DND-41 (cell line): ENCODE data around the gene BRD7.

Experiments
- ATAC-seq: fragments of 200-7000 bp; cut with Tn5 transposase; 3 replicates; pipeline ENCODE4 v1.9.1; 2021; ENCODE audit warnings: low read depth; ENCODE audit not compliant: insufficient read depth
- DNase-seq: peaks from one replicate; pipeline ENCODE4 v3.0.0-alpha.2; 2020
- H2AFZ ChIP-seq: 2 replicates; pipeline ENCODE4 v1.6.0; 2012; ENCODE audit warnings: low read depth, low read length
- H3K27ac ChIP-seq: 2 replicates; pipeline ENCODE4 v1.5.1; 2012; ENCODE audit warnings: low read length, inconsistent platforms
- H3K27me3 ChIP-seq: fragments of 200-600 bp; sonication (generic); 2 replicates; pipeline ENCODE4 v1.6.0; 2012; ENCODE audit warnings: low read length, mild to moderate bottlenecking, inconsistent platforms; ENCODE audit not compliant: insufficient read depth, poor library complexity
- H3K36me3 ChIP-seq: 2 replicates; pipeline ENCODE4 v1.5.1; 2012; ENCODE audit warnings: low read length, inconsistent platforms; ENCODE audit not compliant: insufficient read depth
- H3K4me1 ChIP-seq: 2 replicates; pipeline ENCODE4 v1.5.1; 2012; ENCODE audit warnings: mild to moderate bottlenecking, low read length; ENCODE audit not compliant: insufficient read depth
- H3K4me2 ChIP-seq: 2 replicates; pipeline ENCODE4 v1.6.0; 2012; ENCODE audit warnings: mild to moderate bottlenecking, moderate library complexity, low read length, inconsistent platforms; ENCODE audit not compliant: insufficient read depth
- H3K4me3 ChIP-seq, 2 experiments: fragments of 200-600 bp in 1 of 2; shearing (Covaris generic) in 1 of 2; 2 replicates each; pipeline ENCODE4 v1.5.1; 2012 to 2016; ENCODE audit warnings: inconsistent platforms in 2 of 2, low read length in 2 of 2, mild to moderate bottlenecking in 2 of 2, low read depth in 1 of 2, moderate library complexity in 1 of 2
- H3K79me2 ChIP-seq: 2 replicates; pipeline ENCODE4 v1.6.0; 2012; ENCODE audit warnings: low read length, inconsistent platforms; ENCODE audit not compliant: insufficient read depth
- H3K9ac ChIP-seq: 2 replicates; pipeline ENCODE4 v1.6.0; 2012; ENCODE audit warnings: low read depth, mild to moderate bottlenecking, inconsistent platforms, low read length, moderate library complexity
- H3K9me3 ChIP-seq: 2 replicates; pipeline ENCODE4 v1.5.1; 2012; ENCODE audit warnings: low read length, moderate library complexity, mild to moderate bottlenecking, inconsistent platforms; ENCODE audit not compliant: insufficient read depth, severe bottlenecking
- H4K20me1 ChIP-seq: 2 replicates; pipeline ENCODE4 v1.6.0; 2012; ENCODE audit warnings: low read length; ENCODE audit not compliant: insufficient read depth
- CTCF ChIP-seq: IDR thresholded peaks from 2 replicates; pipeline ENCODE4 v1.5.1; 2012; ENCODE audit warnings: borderline replicate concordance, low read length, moderate library complexity, mild to moderate bottlenecking; ENCODE audit not compliant: poor library complexity, severe bottlenecking; ENCODE audit errors: extremely low read depth
- EZH2 ChIP-seq: IDR thresholded peaks from 3 replicates; pipeline ENCODE4 v1.6.1; 2012; ENCODE audit warnings: borderline replicate concordance, low read depth, mild to moderate bottlenecking, moderate library complexity, low read length, inconsistent platforms; ENCODE audit not compliant: severe bottlenecking

BRD7 gene

GRCh38 chr16:50267651-50268050 is 101.1 kb downstream of the BRD7 start:
- peak overlapping the region; percentile 57; the same call in 1 of the 2 replicates for H2AFZ ChIP-seq
- ATAC-seq, result 0 out of 3 replicates have a peak, but pooled peaks have one; percentile 18
- H4K20me1 ChIP-seq, result no peaks in the 10 kb centered on the region
- H3K79me2 ChIP-seq, result no peaks in the 10 kb centered on the region
- DNase-seq, result peak; percentile 53
- H3K36me3 ChIP-seq, result no peaks in the 10 kb centered on the region
- peak overlapping the region; percentile 94 for H3K4me2 ChIP-seq
- H3K27ac ChIP-seq, result peak overlapping the region; percentile 81
- peak overlapping the region in 1 of 2 experiments; percentile 67; a peak in 2 of 4 replicates for H3K4me3 ChIP-seq
- H3K9me3 ChIP-seq, result no peaks in the 10 kb centered on the region
- H3K4me1 ChIP-seq, result peaks cover 32% of the 10 kb centered on the region
- peak overlapping the region; percentile 60 for H3K9ac ChIP-seq
- H3K27me3 ChIP-seq, result no peaks in the 10 kb centered on the region
- TF ChIP-seq CTCF, result no peak
- TF ChIP-seq EZH2, result no peak

GRCh38 chr16:50267151-50267631 is 101.6 kb downstream of the BRD7 start:
- Histone ChIP-seq H3K27ac (peak overlapping the region; percentile 81), H3K36me3 (no peaks in the 10 kb centered on the region)

DNA sequence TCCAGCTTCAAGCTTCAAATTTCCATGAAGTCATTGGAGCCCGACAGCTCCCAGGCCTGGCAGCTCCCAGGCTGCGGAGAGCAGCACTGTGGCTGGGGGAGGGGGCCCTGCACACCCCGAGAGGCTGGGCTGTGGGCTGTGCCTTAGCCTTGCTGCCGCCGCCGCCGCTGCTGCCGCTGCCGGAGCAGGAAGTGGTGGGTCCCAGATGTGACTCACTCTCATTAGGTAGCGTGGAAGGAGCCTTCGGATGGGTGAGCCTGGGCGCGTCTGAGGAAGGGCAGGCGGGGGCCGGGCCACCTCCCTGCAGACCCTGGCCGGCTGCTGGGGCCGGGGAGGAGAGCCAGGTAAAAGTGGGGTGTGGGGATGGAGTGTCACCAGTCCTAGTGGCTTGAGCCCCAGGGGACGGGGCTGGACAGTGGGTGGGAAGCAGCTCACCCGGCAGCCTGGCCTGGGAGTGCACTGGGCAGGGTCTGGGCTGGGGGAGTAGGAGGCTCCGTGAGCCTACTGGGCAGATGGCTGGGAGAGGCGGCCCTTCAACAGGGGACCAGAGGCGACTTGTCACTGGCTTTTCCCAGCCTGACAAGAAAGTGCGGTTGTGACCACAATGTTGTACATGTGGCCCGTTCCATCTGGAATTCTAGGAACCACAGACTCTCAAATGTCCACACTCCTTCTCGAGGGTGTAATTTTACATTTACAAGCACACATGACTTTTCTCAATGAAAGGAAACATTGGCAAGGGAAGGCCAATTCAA is 102.3 kb downstream of the BRD7 start, which contains the start of gene ADCY7:
Gene ADCY7, plus strand, starts transcription at position 215 of the 755 bp plus-strand sequence. CDS start 21,629 bp downstream, outside the sequence.
- TF ChIP-seq CTCF (no peak), EZH2 (no peak)
- H2AFZ ChIP-seq, result peak within 1 kb of the TSS; percentile 68
- H3K4me2 ChIP-seq, result peak within 1 kb of the TSS; percentile 94
- peak within 1 kb of the TSS; percentile 11 to 67; a peak in 3 of 4 replicates for H3K4me3 ChIP-seq
- no peaks in the 10 kb centered on the region for H4K20me1 ChIP-seq
- no peaks in the 10 kb centered on the region for H3K36me3 ChIP-seq
- peak; percentile 93 for DNase-seq
- H3K9me3 ChIP-seq, result no peaks in the 10 kb centered on the region
- ATAC-seq, result peak; percentile 99
- H3K27me3 ChIP-seq, result no peaks in the 10 kb centered on the region
- H3K27ac ChIP-seq, result peak within 1 kb of the TSS; percentile 81
- H3K9ac ChIP-seq, result peak within 1 kb of the TSS; percentile 60
- H3K79me2 ChIP-seq, result no peaks in the 10 kb centered on the region
- H3K4me1 ChIP-seq, result peaks cover 32% of the 10 kb centered on the region

More at GRCh38 chr16:50267151-50267631, 101.6 kb downstream of the BRD7 start:
- Histone ChIP-seq H3K9me3 (no peaks in the 10 kb centered on the region), H3K9ac (peak overlapping the region; percentile 60), H2AFZ (peak overlapping the region; percentile 68; the same call in 1 of the 2 replicates), H4K20me1 (no peaks in the 10 kb centered on the region), H3K4me3 (peak overlapping the region in 1 of 2 experiments; percentile 67; a peak in 3 of 4 replicates), H3K27me3 (no peaks in the 10 kb centered on the region), H3K4me1 (peaks cover 32% of the 10 kb centered on the region), H3K79me2 (no peaks in the 10 kb centered on the region), H3K4me2 (peak overlapping the region; percentile 94)
- TF ChIP-seq EZH2 (no peak), CTCF (no peak)
- peak; percentile 25 for DNase-seq
- ATAC-seq, result no peak
